Erythroblast (primary cell): ENCODE results near the gene FNDC3A.

Experiments
- GATA1 ChIP-seq: IDR thresholded peaks from 2 replicates; pipeline ENCODE4 v1.6.1; 2011; ENCODE audit warnings: low read depth, mild to moderate bottlenecking, control low read depth, low read length, moderate library complexity
- POLR2A ChIP-seq: IDR thresholded peaks from 2 replicates; pipeline ENCODE4 v1.6.1; 2011; ENCODE audit warnings: mild to moderate bottlenecking, low read length

- TF ChIP-seq POLR2A (no peak), GATA1 (no peak)
These were observed 137.2 kb downstream of the FNDC3A start for GRCh38 chr13:49112782-49113525.
